SK-N-SH treated with all-trans-retinoic acid at 6 μM for 48 hours (cell line): ENCODE results near the gene GNAQ.

ENCODE experiments used
- ATAC-seq: fragments of 200-7000 bp; cut with Tn5 transposase; 3 replicates; pipeline ENCODE4 v1.9.1; 2020; ENCODE audit warnings: mild to moderate bottlenecking, moderate library complexity
- BACH2 ChIP-seq: fragments of 250-450 bp; sonication (Bioruptor Pico); IDR thresholded peaks from 2 replicates; pipeline ENCODE4 v1.9.0; 2021; ENCODE audit warnings: mild to moderate bottlenecking, borderline replicate concordance
- CREB5 ChIP-seq: fragments of 250-450 bp; sonication (Bioruptor Pico); IDR thresholded peaks from 2 replicates; pipeline ENCODE4 v1.5.1; 2020; ENCODE audit warnings: low read depth, mild to moderate bottlenecking, moderate library complexity
- CSDC2 ChIP-seq: fragments of 250-450 bp; sonication (Bioruptor Pico); IDR thresholded peaks from 2 replicates; pipeline ENCODE4 v1.5.0; 2020; ENCODE audit warnings: mild to moderate bottlenecking, moderate library complexity
- CSRNP3 ChIP-seq: fragments of 250-450 bp; sonication (Bioruptor Pico); IDR thresholded peaks from 2 replicates; pipeline ENCODE4 v1.5.1; 2021; ENCODE audit warnings: mild to moderate bottlenecking, moderate library complexity
- ESRRG ChIP-seq: fragments of 250-450 bp; sonication (Bioruptor Pico); IDR thresholded peaks from 2 replicates; pipeline ENCODE4 v1.6.1; 2021; ENCODE audit warnings: mild to moderate bottlenecking
- GLIS3 ChIP-seq: fragments of 250-450 bp; sonication (Bioruptor Pico); IDR thresholded peaks from 2 replicates; pipeline ENCODE4 v1.5.0; 2020; ENCODE audit warnings: mild to moderate bottlenecking, moderate library complexity
- ISL1 ChIP-seq: fragments of 250-450 bp; sonication (Bioruptor Pico); IDR thresholded peaks from 2 replicates; pipeline ENCODE4 v2.1.2; 2022; ENCODE audit warnings: mild to moderate bottlenecking, moderate library complexity
- OSR1 ChIP-seq: fragments of 250-450 bp; sonication (Bioruptor Pico); IDR thresholded peaks from 2 replicates; pipeline ENCODE4 v1.8.0; 2022; ENCODE audit warnings: moderate library complexity, mild to moderate bottlenecking, inconsistent platforms
- PPARA ChIP-seq: fragments of 250-450 bp; sonication (Bioruptor Pico); IDR thresholded peaks from 2 replicates; pipeline ENCODE4 v1.5.0; 2020; ENCODE audit warnings: mild to moderate bottlenecking, borderline replicate concordance
- RARB ChIP-seq: fragments of 250-450 bp; sonication (Bioruptor Pico); IDR thresholded peaks from 2 replicates; pipeline ENCODE4 v1.8.0; 2021; ENCODE audit warnings: mild to moderate bottlenecking, moderate library complexity
- SNAI2 ChIP-seq: fragments of 250-450 bp; sonication (Bioruptor Pico); IDR thresholded peaks from 2 replicates; pipeline ENCODE4 v1.5.0; 2020; ENCODE audit warnings: mild to moderate bottlenecking, moderate library complexity
- TCF4 ChIP-seq: fragments of 250-450 bp; sonication (Bioruptor Pico); IDR thresholded peaks from 2 replicates; pipeline ENCODE4 v1.8.0; 2021; ENCODE audit warnings: mild to moderate bottlenecking, moderate library complexity, borderline replicate concordance
- TOX ChIP-seq: fragments of 250-450 bp; sonication (Bioruptor Pico); IDR thresholded peaks from 2 replicates; pipeline ENCODE4 v1.8.0; 2021; ENCODE audit warnings: mild to moderate bottlenecking, moderate library complexity, borderline replicate concordance
- ZC3H10 ChIP-seq: fragments of 250-450 bp; sonication (Bioruptor Pico); IDR thresholded peaks from 2 replicates; pipeline ENCODE4 v1.5.1; 2021; ENCODE audit warnings: mild to moderate bottlenecking, moderate library complexity
- ZFP3 ChIP-seq: fragments of 250-450 bp; sonication (Bioruptor Pico); IDR thresholded peaks from 2 replicates; pipeline ENCODE4 v1.5.0; 2020; ENCODE audit warnings: mild to moderate bottlenecking, moderate library complexity
- ZFP30 ChIP-seq: fragments of 450-650 bp; formaldehyde crosslinking; IDR thresholded peaks from 2 replicates; pipeline ENCODE4 v1.5.0; 2022; ENCODE audit warnings: mild to moderate bottlenecking, moderate library complexity
- ZNF565 ChIP-seq: fragments of 450-650 bp; formaldehyde crosslinking; conservative IDR thresholded peaks from 2 replicates; pipeline ENCODE4 v1.5.0; 2020; ENCODE audit warnings: low read depth, mild to moderate bottlenecking, moderate library complexity
- ZNF70 ChIP-seq: fragments of 450-650 bp; formaldehyde crosslinking; IDR thresholded peaks from 2 replicates; pipeline ENCODE4 v1.5.0; 2020; ENCODE audit warnings: mild to moderate bottlenecking, moderate library complexity
- ZNF8 ChIP-seq: fragments of 450-650 bp; formaldehyde crosslinking; IDR thresholded peaks from 2 replicates; pipeline ENCODE4 v1.5.0; 2020; ENCODE audit warnings: mild to moderate bottlenecking, moderate library complexity
- TF ChIP-seq, protein P1 (sequence below): fragments of 250-450 bp; sonication (Bioruptor Pico); IDR thresholded peaks from 2 replicates; pipeline ENCODE4 v1.8.0; 2021; ENCODE audit warnings: low read depth, mild to moderate bottlenecking, moderate library complexity, borderline replicate concordance
- TF ChIP-seq, protein P2 (sequence below): fragments of 250-450 bp; sonication (Bioruptor Pico); IDR thresholded peaks from 2 replicates; pipeline ENCODE4 v1.8.0; 2020; ENCODE audit warnings: mild to moderate bottlenecking, moderate library complexity, borderline replicate concordance

GNAQ gene

GRCh38 chr9:77892955-77893514 is 138.6 kb downstream of the GNAQ start:
- TF ChIP-seq SNAI2 (no peak), ISL1 (CRISPR knock-in tag) (no peak), GLIS3 (CRISPR knock-in tag) (no peak), CSDC2 (CRISPR knock-in tag) (no peak), ZFP30 (CRISPR knock-in tag) (no peak), ZNF8 (CRISPR knock-in tag) (no peak), ZNF70 (CRISPR knock-in tag) (no peak), TCF4 (CRISPR knock-in tag) (no peak), ESRRG (CRISPR knock-in tag) (no peak)
- TF ChIP-seq, protein P1, sequence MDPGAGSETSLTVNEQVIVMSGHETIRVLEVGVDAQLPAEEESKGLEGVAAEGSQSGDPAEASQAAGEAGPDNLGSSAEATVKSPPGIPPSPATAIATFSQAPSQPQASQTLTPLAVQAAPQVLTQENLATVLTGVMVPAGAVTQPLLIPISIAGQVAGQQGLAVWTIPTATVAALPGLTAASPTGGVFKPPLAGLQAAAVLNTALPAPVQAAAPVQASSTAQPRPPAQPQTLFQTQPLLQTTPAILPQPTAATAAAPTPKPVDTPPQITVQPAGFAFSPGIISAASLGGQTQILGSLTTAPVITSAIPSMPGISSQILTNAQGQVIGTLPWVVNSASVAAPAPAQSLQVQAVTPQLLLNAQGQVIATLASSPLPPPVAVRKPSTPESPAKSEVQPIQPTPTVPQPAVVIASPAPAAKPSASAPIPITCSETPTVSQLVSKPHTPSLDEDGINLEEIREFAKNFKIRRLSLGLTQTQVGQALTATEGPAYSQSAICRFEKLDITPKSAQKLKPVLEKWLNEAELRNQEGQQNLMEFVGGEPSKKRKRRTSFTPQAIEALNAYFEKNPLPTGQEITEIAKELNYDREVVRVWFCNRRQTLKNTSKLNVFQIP (CRISPR knock-in tag) = no peak
- TF ChIP-seq, protein P2, sequence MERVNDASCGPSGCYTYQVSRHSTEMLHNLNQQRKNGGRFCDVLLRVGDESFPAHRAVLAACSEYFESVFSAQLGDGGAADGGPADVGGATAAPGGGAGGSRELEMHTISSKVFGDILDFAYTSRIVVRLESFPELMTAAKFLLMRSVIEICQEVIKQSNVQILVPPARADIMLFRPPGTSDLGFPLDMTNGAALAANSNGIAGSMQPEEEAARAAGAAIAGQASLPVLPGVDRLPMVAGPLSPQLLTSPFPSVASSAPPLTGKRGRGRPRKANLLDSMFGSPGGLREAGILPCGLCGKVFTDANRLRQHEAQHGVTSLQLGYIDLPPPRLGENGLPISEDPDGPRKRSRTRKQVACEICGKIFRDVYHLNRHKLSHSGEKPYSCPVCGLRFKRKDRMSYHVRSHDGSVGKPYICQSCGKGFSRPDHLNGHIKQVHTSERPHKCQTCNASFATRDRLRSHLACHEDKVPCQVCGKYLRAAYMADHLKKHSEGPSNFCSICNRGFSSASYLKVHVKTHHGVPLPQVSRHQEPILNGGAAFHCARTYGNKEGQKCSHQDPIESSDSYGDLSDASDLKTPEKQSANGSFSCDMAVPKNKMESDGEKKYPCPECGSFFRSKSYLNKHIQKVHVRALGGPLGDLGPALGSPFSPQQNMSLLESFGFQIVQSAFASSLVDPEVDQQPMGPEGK = no peak
- ATAC-seq = no peak

- no peak for ATAC-seq
- no peak for TF ChIP-seq CSRNP3
- TF ChIP-seq ISL1 (CRISPR knock-in tag) = no peak
- no peak for TF ChIP-seq SNAI2
- TF ChIP-seq, protein P2 = no peak
- TF ChIP-seq BACH2 (CRISPR knock-in tag) = no peak
- TF ChIP-seq PPARA (CRISPR knock-in tag) = no peak
- no peak for TF ChIP-seq CREB5
- no peak for TF ChIP-seq OSR1 (CRISPR knock-in tag)
- no peak for TF ChIP-seq ESRRG (CRISPR knock-in tag)
- no peak for TF ChIP-seq TOX
- TF ChIP-seq, protein P1 (CRISPR knock-in tag) = no peak
- no peak for TF ChIP-seq CSDC2 (CRISPR knock-in tag)
- no peak for TF ChIP-seq TCF4 (CRISPR knock-in tag)
- TF ChIP-seq ZFP3 = no peak
- TF ChIP-seq ZNF70 (CRISPR knock-in tag) = no peak
- TF ChIP-seq ZNF8 (CRISPR knock-in tag) = no peak
- TF ChIP-seq ZNF565 (CRISPR knock-in tag) = no peak
- no peak for TF ChIP-seq GLIS3 (CRISPR knock-in tag)
Measured at GRCh38 chr9:77892171-77892570, 139.4 kb downstream of the GNAQ start.

DNA sequence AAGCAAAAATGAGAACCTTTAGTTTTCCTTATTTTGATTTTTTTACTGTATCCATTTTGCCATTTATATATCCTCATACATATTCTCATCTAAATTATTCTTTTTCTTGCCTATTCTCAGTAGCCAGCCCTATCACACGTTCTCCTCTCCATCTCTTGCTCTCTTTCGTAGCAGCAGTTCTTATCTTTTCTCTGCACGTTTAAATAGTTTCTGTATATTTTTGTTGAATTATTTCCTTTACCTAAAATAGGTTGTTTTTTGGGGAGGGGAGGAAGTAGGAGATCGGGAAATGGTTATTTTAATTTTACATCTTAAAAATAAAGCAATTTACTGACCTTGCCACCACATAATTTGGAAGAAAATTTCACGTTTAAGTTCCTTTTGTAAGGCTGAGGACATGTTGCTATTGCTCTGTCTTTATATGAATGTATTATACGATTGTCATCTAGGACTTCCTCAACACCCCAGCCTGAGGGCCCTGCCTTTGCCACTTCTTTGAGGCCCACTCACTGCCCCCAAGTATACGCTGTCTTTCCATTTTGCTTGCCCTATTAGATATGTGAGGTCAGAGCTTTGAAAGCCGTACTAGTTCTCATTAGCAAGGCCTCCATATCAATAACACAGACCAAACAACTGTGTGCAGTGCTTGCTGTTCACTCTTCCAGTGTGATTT is 140.3 kb downstream of the GNAQ start:
- no peak for ATAC-seq
- TF ChIP-seq ZFP3 = no peak
- no peak for TF ChIP-seq GLIS3 (CRISPR knock-in tag)
- TF ChIP-seq, protein P1 (CRISPR knock-in tag) = no peak
- no peak for TF ChIP-seq CSDC2 (CRISPR knock-in tag)
- no peak for TF ChIP-seq RARB (CRISPR knock-in tag)
- no peak for TF ChIP-seq ZC3H10 (CRISPR knock-in tag)
- TF ChIP-seq SNAI2 = no peak
- TF ChIP-seq OSR1 (CRISPR knock-in tag) = no peak
